Psoas muscle (tissue), 8 donors: ENCODE data around the gene ELAVL3. TPM values are rescaled to one million over a fixed set of nuclear protein-coding genes. Genes with fewer than 3 reads are reported as not detected.

ENCODE experiments used
- ATAC-seq, 4 donors: fragments of 200-7000 bp; cut with Tn5 transposase; one replicate each; pipeline ENCODE4 v1.9.1; 2020; ENCODE audit warnings: moderate library complexity in 3 of 4, mild to moderate bottlenecking in 2 of 4
- DNase-seq, 2 donors: peaks; one replicate each; pipeline ENCODE4 v3.0.0-alpha.2; 2020
- H3K27ac ChIP-seq: fragments of 200-600 bp; one replicate; pipeline ENCODE4 v1.8.0; 2022
- H3K27me3 ChIP-seq, 3 donors: fragments of 200-600 bp in 1 of 3; one replicate each; pipeline versions ENCODE4 v1.6.1 to v1.8.0; 2013 to 2022; ENCODE audit warnings: low read length in 2 of 3, mild to moderate bottlenecking in 2 of 3, moderate library complexity in 1 of 3; ENCODE audit not compliant: insufficient read depth in 3 of 3
- H3K36me3 ChIP-seq, 2 donors: fragments of 200-600 bp in 1 of 2; one replicate each; pipeline versions ENCODE4 v1.6.1 to v1.8.0; 2013 to 2022; ENCODE audit warnings: low read depth in 1 of 2, mild to moderate bottlenecking in 1 of 2, moderate library complexity in 1 of 2; ENCODE audit not compliant: insufficient read depth in 1 of 2
- H3K4me1 ChIP-seq: fragments of 200-600 bp; one replicate; pipeline ENCODE4 v1.8.0; 2022
- H3K4me3 ChIP-seq: fragments of 200-600 bp; one replicate; pipeline ENCODE4 v1.8.0; 2022; ENCODE audit warnings: mild to moderate bottlenecking
- H3K9me3 ChIP-seq: fragments of 200-600 bp; one replicate; pipeline ENCODE4 v1.8.0; 2022
- WGBS, 3 donors: extraction: QIAGEN DNeasy Blood & Tissue Kit; methylation state at CpG; one replicate each; pipeline versions ENCODE4 v1.1.6 to v1.1.7; 2013; 5-methylcytosine and 5-hydroxymethylcytosine counted together
- intact Hi-C, 2 donors: fragments of 100-400 bp; cut with DNase I; formaldehyde crosslinking; loops; one replicate each; pipeline versions ENCODE4 v1.11.0 to v1.14.2; 2022
- polyA plus RNA-seq, 3 donors: library from polyadenylated mRNA; stranded (reverse); fragments of 200-250 nt; gene quantifications; one replicate each; pipeline ENCODE4 v1.2.3, GENCODE V29; 2013
- total RNA-seq, 4 donors: library from RNA; stranded (reverse); fragmentation: NEBNext Ultra II Directional in 2 of 4; extraction: Animal tissue kit (Norgen Biotek cat#: 25700) in 2 of 4; gene quantifications; one replicate each; pipeline versions ENCODE4 v1.2.1 to v1.2.4, GENCODE V29; 2021 to 2023
- TF ChIP-seq, protein P1 (sequence below): fragments of 200-600 bp; IDR thresholded peaks from one replicate; pipeline ENCODE4 v1.8.0; 2022; ENCODE audit warnings: antibody characterized with exemption
- donor health status: healthy with polysubstance abuse.
- donor health status: DM: no; HTN: no; CAD: no; lungs with moderate emphysema.
- donor health status: Bipolar disorder and iron deficiency.
- donor health status: healthy.
- donor health status: DM: yes; HTN: yes; CAD: no.
- donor health status: DM: no; HTN: no; CAD: no.
- donor health status: DM: no; HTN: no; CAD: no.
- donor health status: DM: yes; HTN: yes; CAD: no.

Gene ELAVL3
- total and polyA plus RNA-seq, 7 donors, result 0.03 TPM; not detected in 6

DNA sequence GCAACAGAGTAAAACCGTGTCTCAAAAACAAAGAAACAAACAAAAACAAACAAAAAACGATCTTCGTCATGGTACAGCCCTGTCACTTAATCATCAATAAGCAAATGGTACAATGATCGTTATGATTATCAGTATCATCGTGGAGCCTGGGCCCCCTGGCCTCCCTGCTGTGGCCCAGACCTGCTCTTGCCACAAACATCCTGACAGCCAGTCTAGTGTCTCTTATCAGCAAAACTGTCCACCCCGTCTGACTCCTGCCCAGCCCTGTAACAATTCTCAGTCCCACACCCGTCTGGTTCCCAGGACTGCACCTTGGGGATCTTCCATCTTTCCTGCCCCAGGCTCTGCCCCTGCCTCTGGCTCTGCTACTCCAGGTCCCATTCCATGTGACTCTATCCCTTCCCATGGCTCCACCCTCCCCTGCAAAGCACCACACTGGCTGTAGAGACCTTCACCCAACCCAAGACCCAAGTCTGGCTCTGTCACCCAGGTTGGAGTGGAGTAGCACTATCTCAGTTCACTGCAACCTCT is 19.1 kb upstream of the ELAVL3 start:
- no peak for DNase-seq
- intact Hi-C loops, result loop anchor here in 1 of 2 donors (5.0 to 10.0 kb wide), 2 partner anchors 87 to 125 kb away; partner anchors contain the start of gene SWSAP1
- no peaks in the 10 kb centered on the region for H3K9me3 ChIP-seq
- no peaks in the 10 kb centered on the region for H3K4me1 ChIP-seq
- no peak for ATAC-seq
- 85 to 87% (median 85%) methylated on average over 7 of the region's 7 CpGs for WGBS, 3 donors
- peaks cover 0 to 29% of the 10 kb centered on the region in 2 donors for H3K36me3 ChIP-seq
- no peak overlapping the region for H3K27ac ChIP-seq
- H3K27me3 ChIP-seq, result no peaks in the 10 kb centered on the region
- TF ChIP-seq, protein P1, sequence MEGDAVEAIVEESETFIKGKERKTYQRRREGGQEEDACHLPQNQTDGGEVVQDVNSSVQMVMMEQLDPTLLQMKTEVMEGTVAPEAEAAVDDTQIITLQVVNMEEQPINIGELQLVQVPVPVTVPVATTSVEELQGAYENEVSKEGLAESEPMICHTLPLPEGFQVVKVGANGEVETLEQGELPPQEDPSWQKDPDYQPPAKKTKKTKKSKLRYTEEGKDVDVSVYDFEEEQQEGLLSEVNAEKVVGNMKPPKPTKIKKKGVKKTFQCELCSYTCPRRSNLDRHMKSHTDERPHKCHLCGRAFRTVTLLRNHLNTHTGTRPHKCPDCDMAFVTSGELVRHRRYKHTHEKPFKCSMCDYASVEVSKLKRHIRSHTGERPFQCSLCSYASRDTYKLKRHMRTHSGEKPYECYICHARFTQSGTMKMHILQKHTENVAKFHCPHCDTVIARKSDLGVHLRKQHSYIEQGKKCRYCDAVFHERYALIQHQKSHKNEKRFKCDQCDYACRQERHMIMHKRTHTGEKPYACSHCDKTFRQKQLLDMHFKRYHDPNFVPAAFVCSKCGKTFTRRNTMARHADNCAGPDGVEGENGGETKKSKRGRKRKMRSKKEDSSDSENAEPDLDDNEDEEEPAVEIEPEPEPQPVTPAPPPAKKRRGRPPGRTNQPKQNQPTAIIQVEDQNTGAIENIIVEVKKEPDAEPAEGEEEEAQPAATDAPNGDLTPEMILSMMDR, result no peak
- H3K4me3 ChIP-seq, result no peak overlapping the region

DNA sequence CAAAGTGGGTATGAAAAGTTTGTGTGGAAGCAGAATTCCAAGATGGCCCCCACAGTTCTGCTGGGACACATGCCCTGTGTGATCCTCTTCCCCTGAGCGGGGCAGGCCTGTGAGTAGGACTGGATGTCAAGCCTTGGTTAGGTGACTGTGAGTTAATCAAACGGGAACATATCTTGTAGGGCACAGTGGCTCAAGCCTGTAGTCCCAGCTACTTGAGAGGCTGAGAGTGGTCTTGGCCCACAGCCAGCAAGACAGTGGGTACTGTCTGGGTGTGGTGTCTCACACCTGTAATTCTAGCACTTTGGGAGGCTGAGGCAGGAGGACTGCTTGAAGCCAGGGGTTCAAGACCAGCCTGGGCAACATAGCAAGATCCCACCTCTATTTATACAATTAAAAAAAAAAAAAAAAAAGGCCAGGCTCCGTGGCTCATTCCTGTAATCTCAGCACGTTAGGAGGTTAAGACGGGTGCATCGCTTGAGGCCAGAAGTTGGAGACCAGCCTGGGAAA is 18.4 kb upstream of the ELAVL3 start:
- Histone ChIP-seq H3K9me3 (no peaks in the 10 kb centered on the region), H3K27ac (no peak overlapping the region), H3K27me3 (no peaks in the 10 kb centered on the region), H3K36me3 (peaks cover 0 to 36% of the 10 kb centered on the region in 2 donors), H3K4me3 (no peak overlapping the region), H3K4me1 (no peaks in the 10 kb centered on the region)
- DNase-seq (no peak), ATAC-seq (no peak)
- intact Hi-C loops, result loop anchor here in 1 of 2 donors (5.0 kb wide), 1 partner anchor 88 kb away; no protein-coding TSS in a partner anchor
- 82 to 91% (median 87%) methylated on average over 6 of the region's 6 CpGs for WGBS, 3 donors
- TF ChIP-seq, protein P1, result no peak

DNA sequence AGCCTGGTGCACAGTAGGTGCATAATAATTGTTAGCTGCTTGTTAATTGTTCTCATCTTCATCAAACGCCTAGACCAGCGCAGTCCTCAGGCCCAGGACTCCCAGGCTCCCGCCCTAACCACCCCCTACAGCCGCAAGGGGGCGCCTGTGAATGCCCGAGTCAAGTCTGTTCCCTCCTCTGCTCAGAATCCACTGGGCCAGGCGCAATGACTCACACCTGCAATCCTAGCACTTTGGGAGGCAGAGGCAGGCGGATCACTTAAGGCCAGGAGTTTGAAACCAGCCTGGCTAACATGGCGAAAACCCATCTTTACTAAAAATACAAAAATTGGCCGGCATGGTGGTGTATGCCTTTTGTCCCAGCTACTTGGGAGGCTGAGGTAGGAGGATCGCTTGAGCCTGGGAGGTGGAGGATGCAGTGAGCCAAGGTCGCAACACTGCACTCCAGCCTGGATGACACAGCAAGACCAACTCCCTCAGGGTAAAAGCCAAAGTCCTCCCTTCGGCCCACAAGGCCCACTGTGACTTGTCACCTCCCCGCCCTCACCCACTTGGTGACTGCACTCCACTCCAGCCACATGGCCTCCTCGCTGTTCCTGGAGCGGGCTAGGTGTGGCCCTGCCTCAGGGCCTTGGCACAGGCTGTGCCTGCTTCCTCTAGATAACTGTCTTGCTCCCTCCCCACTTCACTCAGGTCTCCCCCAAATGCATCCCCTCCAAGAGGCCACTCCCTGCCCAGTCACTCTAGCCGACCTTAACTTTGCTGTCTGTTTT is 15.7 kb upstream of the ELAVL3 start:
- ATAC-seq, result peak; percentile 52 to 82 (median 72)
- peak; percentile 70 to 84 for DNase-seq
- no peak overlapping the region for H3K4me3 ChIP-seq
- H3K4me1 ChIP-seq, result no peaks in the 10 kb centered on the region
- intact Hi-C loops, result loop anchor here in 1 of 2 donors (5.0 kb wide), 1 partner anchor 91 kb away; no protein-coding TSS in a partner anchor
- no peak overlapping the region for H3K27ac ChIP-seq
- peaks cover 0 to 47% of the 10 kb centered on the region in 2 donors for H3K36me3 ChIP-seq
- H3K9me3 ChIP-seq, result no peaks in the 10 kb centered on the region
- 72 to 76% (median 74%) methylated on average over 17 of the region's 17 CpGs for WGBS, 3 donors
- no peaks in the 10 kb centered on the region for H3K27me3 ChIP-seq
- TF ChIP-seq, protein P1, result peak; percentile 50

DNA sequence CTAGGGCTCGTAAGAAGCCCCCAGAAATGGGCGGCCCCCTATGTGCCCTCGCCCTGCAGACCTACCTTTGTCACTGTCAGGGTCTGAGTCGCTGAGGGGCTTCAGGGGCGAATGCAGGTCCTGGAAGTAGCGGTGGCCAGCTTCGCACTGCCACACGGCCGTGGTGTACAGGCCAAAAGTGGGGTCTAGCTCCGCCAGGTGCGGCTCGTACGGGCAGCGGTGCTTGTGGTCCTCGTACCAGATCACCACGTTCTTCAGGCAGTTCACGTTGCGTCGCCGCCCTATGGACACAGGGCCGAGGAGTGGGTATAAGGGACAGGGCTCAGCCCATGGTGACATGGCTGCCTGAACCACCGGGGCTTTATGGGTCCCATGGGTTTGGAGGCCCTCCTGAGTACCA is 15.0 kb upstream of the ELAVL3 start:
- ATAC-seq, result no peak
- no peaks in the 10 kb centered on the region for H3K4me1 ChIP-seq
- no peak overlapping the region for H3K4me3 ChIP-seq
- no peak for DNase-seq
- WGBS, 3 donors, result 93 to 95% (median 94%) methylated on average over 22 of the region's 22 CpGs
- TF ChIP-seq, protein P1, result no peak
- no peaks in the 10 kb centered on the region for H3K27me3 ChIP-seq
- H3K36me3 ChIP-seq, result peaks cover 0 to 47% of the 10 kb centered on the region in 2 donors
- intact Hi-C loops, result loop anchor here in 1 of 2 donors (5.0 kb wide), 1 partner anchor 91 kb away; no protein-coding TSS in a partner anchor
- no peaks in the 10 kb centered on the region for H3K9me3 ChIP-seq
- H3K27ac ChIP-seq, result no peak overlapping the region
